Muscle layer of colon (tissue), 2 donors: Measurements from ENCODE around the gene IMPDH1.

ENCODE experiments used
- H3K27ac ChIP-seq: one replicate; pipeline ENCODE4 v1.7.0; 2013; ENCODE audit warnings: low read depth, mild to moderate bottlenecking, low read length, moderate library complexity
- H3K27me3 ChIP-seq, 2 donors: one replicate each; pipeline ENCODE4 v1.7.0; 2013; ENCODE audit warnings: low read length in 2 of 2, mild to moderate bottlenecking in 2 of 2; ENCODE audit not compliant: insufficient read depth in 2 of 2, control insufficient read depth in 1 of 2
- H3K36me3 ChIP-seq: one replicate; pipeline ENCODE4 v1.7.0; 2013; ENCODE audit warnings: mild to moderate bottlenecking, low read length; ENCODE audit not compliant: insufficient read depth
- H3K4me1 ChIP-seq: one replicate; pipeline ENCODE4 v1.7.0; 2013; ENCODE audit warnings: mild to moderate bottlenecking, low read length; ENCODE audit not compliant: insufficient read depth
- H3K4me3 ChIP-seq, 2 donors: one replicate each; pipeline ENCODE4 v1.7.0; 2013; ENCODE audit warnings: low read length in 2 of 2, low read depth in 1 of 2, mild to moderate bottlenecking in 1 of 2, moderate library complexity in 1 of 2
- H3K9ac ChIP-seq: one replicate; pipeline ENCODE4 v1.7.0; 2013; ENCODE audit warnings: low read length
- H3K9me3 ChIP-seq: one replicate; pipeline ENCODE4 v1.7.0; 2013; ENCODE audit warnings: mild to moderate bottlenecking, low read length
- donor health status: abdominal sarcoma.
- donor health status: Adenocarcinoma of cecum.

The IMPDH1 gene

GRCh38 chr7:128431221-128431620, 21.4 kb upstream of the IMPDH1 start:
- Histone ChIP-seq H3K36me3 (no peaks in the 10 kb centered on the region), H3K9ac (no peak overlapping the region), H3K9me3 (no peaks in the 10 kb centered on the region), H3K27ac (no peak overlapping the region), H3K4me3 (no peak overlapping the region), H3K27me3 (no peaks in the 10 kb centered on the region), H3K4me1 (peaks cover 3% of the 10 kb centered on the region)

- Histone ChIP-seq H3K9ac (no peak overlapping the region), H3K9me3 (no peaks in the 10 kb centered on the region), H3K4me3 (no peak overlapping the region), H3K27ac (no peak overlapping the region), H3K27me3 (no peaks in the 10 kb centered on the region), H3K4me1 (peaks cover 4% of the 10 kb centered on the region), H3K36me3 (no peaks in the 10 kb centered on the region)
Observed at GRCh38 chr7:128430207-128430606, 20.4 kb upstream of the IMPDH1 start.

GRCh38 chr7:128427289-128427891, 17.6 kb upstream of the IMPDH1 start:
- peaks cover 11% of the 10 kb centered on the region for H3K4me1 ChIP-seq
- no peaks in the 10 kb centered on the region for H3K36me3 ChIP-seq
- H3K4me3 ChIP-seq = no peak overlapping the region
- H3K9me3 ChIP-seq = no peaks in the 10 kb centered on the region
- no peaks in the 10 kb centered on the region for H3K27me3 ChIP-seq
- H3K9ac ChIP-seq = no peak overlapping the region
- no peak overlapping the region for H3K27ac ChIP-seq

- H3K9me3 ChIP-seq = no peaks in the 10 kb centered on the region
- no peaks in the 10 kb centered on the region for H3K36me3 ChIP-seq
- no peak overlapping the region for H3K4me3 ChIP-seq
- H3K27me3 ChIP-seq = no peaks in the 10 kb centered on the region
- H3K9ac ChIP-seq = no peak overlapping the region
- peaks cover 11% of the 10 kb centered on the region for H3K4me1 ChIP-seq
- no peak overlapping the region for H3K27ac ChIP-seq
Observed at GRCh38 chr7:128425850-128426249, 16.1 kb upstream of the IMPDH1 start.

GRCh38 chr7:128424686-128425275, 15.0 kb upstream of the IMPDH1 start:
- Histone ChIP-seq H3K9ac (no peak overlapping the region), H3K9me3 (no peaks in the 10 kb centered on the region), H3K27me3 (no peaks in the 10 kb centered on the region), H3K27ac (no peak overlapping the region), H3K36me3 (no peaks in the 10 kb centered on the region), H3K4me3 (no peak overlapping the region), H3K4me1 (peaks cover 11% of the 10 kb centered on the region)

- Histone ChIP-seq H3K4me1 (peaks cover 11% of the 10 kb centered on the region), H3K9me3 (no peaks in the 10 kb centered on the region), H3K27me3 (no peaks in the 10 kb centered on the region), H3K27ac (no peak overlapping the region), H3K36me3 (no peaks in the 10 kb centered on the region), H3K4me3 (no peak overlapping the region), H3K9ac (no peak overlapping the region)
Observed at GRCh38 chr7:128422842-128423241, 13.1 kb upstream of the IMPDH1 start.

GRCh38 chr7:128422037-128422436, 12.3 kb upstream of the IMPDH1 start:
- peaks cover 8% of the 10 kb centered on the region for H3K4me1 ChIP-seq
- H3K27me3 ChIP-seq = no peaks in the 10 kb centered on the region
- no peaks in the 10 kb centered on the region for H3K9me3 ChIP-seq
- H3K4me3 ChIP-seq = no peak overlapping the region
- H3K27ac ChIP-seq = no peak overlapping the region
- no peak overlapping the region for H3K9ac ChIP-seq
- H3K36me3 ChIP-seq = no peaks in the 10 kb centered on the region

GRCh38 chr7:128421384-128421783, 11.6 kb upstream of the IMPDH1 start:
- Histone ChIP-seq H3K27me3 (no peaks in the 10 kb centered on the region), H3K36me3 (no peaks in the 10 kb centered on the region), H3K4me3 (no peak overlapping the region), H3K9me3 (no peaks in the 10 kb centered on the region), H3K4me1 (peaks cover 8% of the 10 kb centered on the region), H3K27ac (no peak overlapping the region), H3K9ac (no peak overlapping the region)

GRCh38 chr7:128420773-128421172, 11.0 kb upstream of the IMPDH1 start:
- Histone ChIP-seq H3K9me3 (no peaks in the 10 kb centered on the region), H3K27ac (no peak overlapping the region), H3K9ac (no peak overlapping the region), H3K36me3 (no peaks in the 10 kb centered on the region), H3K4me3 (no peak overlapping the region), H3K27me3 (no peaks in the 10 kb centered on the region), H3K4me1 (peaks cover 8% of the 10 kb centered on the region)

- Histone ChIP-seq H3K4me3 (no peak overlapping the region), H3K27ac (no peak overlapping the region)
Observed at GRCh38 chr7:128419257-128419656, 9.5 kb upstream of the IMPDH1 start.

GRCh38 chr7:128417071-128417470, 7.3 kb upstream of the IMPDH1 start:
- no peaks in the 10 kb centered on the region for H3K36me3 ChIP-seq
- H3K4me1 ChIP-seq = no peaks in the 10 kb centered on the region
- no peak overlapping the region for H3K27ac ChIP-seq
- no peak overlapping the region for H3K4me3 ChIP-seq
- H3K9ac ChIP-seq = no peak overlapping the region
- no peaks in the 10 kb centered on the region for H3K9me3 ChIP-seq
- no peaks in the 10 kb centered on the region for H3K27me3 ChIP-seq

More at GRCh38 chr7:128419257-128419656, 9.5 kb upstream of the IMPDH1 start:
- H3K9me3 ChIP-seq = no peaks in the 10 kb centered on the region
- no peak overlapping the region for H3K9ac ChIP-seq
- H3K4me1 ChIP-seq = no peaks in the 10 kb centered on the region
- H3K27me3 ChIP-seq = no peaks in the 10 kb centered on the region
- H3K36me3 ChIP-seq = no peaks in the 10 kb centered on the region

- no peak overlapping the region for H3K4me3 ChIP-seq
- H3K9ac ChIP-seq = no peak overlapping the region
- no peaks in the 10 kb centered on the region for H3K27me3 ChIP-seq
Observed at GRCh38 chr7:128415217-128415785, 5.5 kb upstream of the IMPDH1 start.

More at GRCh38 chr7:128415217-128415785, 5.5 kb upstream of the IMPDH1 start:
- Histone ChIP-seq H3K4me1 (no peaks in the 10 kb centered on the region), H3K27ac (no peak overlapping the region), H3K9me3 (no peaks in the 10 kb centered on the region), H3K36me3 (no peaks in the 10 kb centered on the region)
